ENCODE results near the gene TESPA1.

TESPA1 gene

DNA sequence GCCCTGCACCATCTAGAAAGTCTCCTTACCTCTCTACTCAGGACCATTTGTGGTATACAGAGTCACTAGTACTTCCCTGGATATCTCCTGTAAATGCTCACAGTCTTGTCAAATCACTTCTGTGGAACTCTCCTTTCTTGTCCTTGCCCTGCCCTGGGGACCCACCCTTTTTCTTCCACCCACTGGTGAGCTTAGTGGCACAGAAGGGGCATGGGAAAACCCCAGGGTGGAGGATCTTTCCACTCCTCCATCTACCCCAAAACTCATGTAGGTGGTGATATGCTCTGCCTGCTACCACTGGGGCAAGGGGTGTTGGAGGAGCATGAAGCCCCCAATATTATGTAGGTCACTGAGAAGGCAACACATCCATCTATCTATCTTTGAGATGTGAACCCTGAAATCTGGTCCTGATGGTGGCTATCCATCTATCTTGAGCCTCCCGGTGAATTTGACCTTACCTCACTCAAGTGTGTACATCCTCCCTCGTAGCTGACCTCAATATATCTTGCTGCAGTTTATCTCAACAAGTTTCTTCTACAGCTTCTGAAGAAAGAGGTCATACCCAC lies 943 bp downstream of the TESPA1 start:
- no peak for TF ChIP-seq CTCF (IDR thresholded peaks at IDR 0.05; ENCODE audit: extremely low read depth, insufficient read depth, missing control alignments)
- DNase-seq (ENCODE audit: low spot score) = no peak
- in situ Hi-C loops (cut with MboI; ENCODE audit: low pct_unique_long_range_greater_than_20kb, low sequenced_read_pairs, unreplicated experiment) = loop anchor here (25.0 kb wide), 1 partner anchor 654 kb away; the partner anchor contains the start of gene OR10P1

DNA sequence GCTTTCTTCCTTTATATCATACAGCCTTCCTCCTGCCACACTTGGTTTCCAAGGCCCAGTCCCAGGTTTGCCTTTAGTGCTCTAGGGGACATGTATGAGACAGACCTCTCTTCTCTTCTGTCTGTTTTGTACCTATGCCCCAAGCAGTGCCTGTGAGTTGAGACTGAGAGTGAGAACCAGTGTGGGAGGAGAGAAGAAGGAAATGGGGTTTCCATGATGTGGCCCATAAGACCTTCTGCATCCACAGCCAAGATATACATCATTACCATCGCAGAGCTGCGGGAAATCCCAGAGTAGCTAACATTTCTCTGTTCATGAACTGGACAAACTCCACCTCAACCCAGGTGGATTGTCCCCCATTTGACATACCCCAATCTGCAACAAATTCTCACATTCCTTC lies 2.8 kb downstream of the TESPA1 start:
- TF ChIP-seq CTCF (IDR thresholded peaks at IDR 0.05; ENCODE audit: extremely low read depth, insufficient read depth, missing control alignments) = no peak
- in situ Hi-C loops (cut with MboI; ENCODE audit: low pct_unique_long_range_greater_than_20kb, low sequenced_read_pairs, unreplicated experiment) = loop anchor here (25.0 kb wide), 1 partner anchor 656 kb away; the partner anchor contains the start of gene OR10P1
- peak; percentile 26 for DNase-seq (ENCODE audit: low spot score)

GRCh38 chr12:54980341-54980740 lies 4.2 kb downstream of the TESPA1 start:
- in situ Hi-C loops (cut with MboI; ENCODE audit: low pct_unique_long_range_greater_than_20kb, low sequenced_read_pairs, unreplicated experiment) = loop anchor here (25.0 kb wide), 1 partner anchor 657 kb away; the partner anchor contains the start of gene OR10P1
- no peak for DNase-seq (ENCODE audit: low spot score)
- no peak for TF ChIP-seq CTCF (IDR thresholded peaks at IDR 0.05; ENCODE audit: extremely low read depth, insufficient read depth, missing control alignments)

DNA sequence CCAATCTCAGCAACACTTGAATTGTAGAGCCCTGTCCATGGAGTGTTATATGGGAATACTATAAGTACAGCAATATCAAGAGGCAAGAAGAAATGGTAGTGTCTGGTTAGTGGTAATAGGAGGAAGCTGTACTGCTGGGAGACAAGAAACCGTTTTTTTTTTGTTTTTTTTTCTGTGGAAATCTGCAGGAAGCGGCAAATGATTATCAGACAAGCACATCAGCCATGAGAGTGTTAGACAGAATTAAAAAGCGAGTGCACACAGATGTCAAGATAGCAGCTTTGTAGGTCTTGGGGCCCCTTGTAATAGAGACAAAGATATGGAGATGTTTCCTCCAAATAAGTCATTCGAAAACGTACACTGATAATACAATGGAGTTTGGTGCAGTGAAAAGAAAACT lies 6.7 kb downstream of the TESPA1 start:
- DNase-seq (ENCODE audit: low spot score) = no peak
- in situ Hi-C loops (cut with MboI; ENCODE audit: low pct_unique_long_range_greater_than_20kb, low sequenced_read_pairs, unreplicated experiment) = loop anchor here (25.0 kb wide), 1 partner anchor 659 kb away; the partner anchor contains the start of gene OR10P1

GRCh38 chr12:54977155-54977554 lies 7.4 kb downstream of the TESPA1 start:
- DNase-seq (ENCODE audit: low spot score) = no peak
- TF ChIP-seq CTCF (IDR thresholded peaks at IDR 0.05; ENCODE audit: extremely low read depth, insufficient read depth, missing control alignments) = no peak
- in situ Hi-C loops (cut with MboI; ENCODE audit: low pct_unique_long_range_greater_than_20kb, low sequenced_read_pairs, unreplicated experiment) = loop anchor here (25.0 kb wide), 1 partner anchor 660 kb away; the partner anchor contains the start of gene OR10P1

More for the DNA sequence above, 6.7 kb downstream of the TESPA1 start:
- TF ChIP-seq CTCF (IDR thresholded peaks at IDR 0.05; ENCODE audit: extremely low read depth, insufficient read depth, missing control alignments) = no peak

- DNase-seq (ENCODE audit: low spot score) = no peak
- in situ Hi-C loops (cut with MboI; ENCODE audit: low pct_unique_long_range_greater_than_20kb, low sequenced_read_pairs, unreplicated experiment) = loop anchor here (25.0 kb wide), 1 partner anchor 661 kb away; the partner anchor contains the start of gene OR10P1
- no peak for TF ChIP-seq CTCF (IDR thresholded peaks at IDR 0.05; ENCODE audit: extremely low read depth, insufficient read depth, missing control alignments)
Observed at GRCh38 chr12:54975875-54976274, 8.7 kb downstream of the TESPA1 start.

Measured in GM13977 (cell line).